PC-3 (cell line): Measurements from ENCODE around the gene CACHD1. TPM values are rescaled to one million over a fixed set of nuclear protein-coding genes. Genes with fewer than 3 reads are reported as not detected.

Source experiments
- ATAC-seq: fragments of 200-7000 bp; cut with Tn5 transposase; 2 replicates; pipeline ENCODE4 v1.9.1; 2020; ENCODE audit warnings: mild to moderate bottlenecking, moderate library complexity
- BruUV-seq: library from RNA; stranded (reverse); fragments of 400-500 nt; replicated peaks from 2 replicates; lab custom pipeline; 2021; lab: Mats Ljungman, UMichigan
- CTCF ChIA-PET: fragments of 300-600 bp; sonication (Branson Sonifier 250); formaldehyde crosslinking; loops from one replicate; lab custom pipeline; 2022; ENCODE audit warnings: antibody characterized with exemption; lab: Charles Lee
- POLR2A ChIA-PET: fragments of 300-600 bp; sonication (Branson Sonifier 250); formaldehyde crosslinking; loops from one replicate; lab custom pipeline; 2022; ENCODE audit warnings: antibody characterized with exemption; ENCODE audit not compliant: unreplicated experiment; lab: Charles Lee
- DNase-seq: peaks from one replicate; pipeline ENCODE4 v3.0.0-alpha.2; 2015
- H2AFZ ChIP-seq: fragments of 300-600 bp; sonication (generic); 2 replicates; pipeline ENCODE4 v1.6.0; 2016; ENCODE audit warnings: antibody characterized with exemption, low read length
- H3F3A ChIP-seq: fragments of 300-600 bp; sonication (generic); one replicate; pipeline ENCODE4 v1.6.0; 2017; ENCODE audit warnings: antibody characterized with exemption, low read length, control low read depth, mild to moderate bottlenecking; ENCODE audit not compliant: unreplicated experiment
- H3K27ac ChIP-seq: fragments of 300-600 bp; sonication (generic); 2 replicates; pipeline ENCODE4 v1.5.1; 2016; ENCODE audit warnings: mild to moderate bottlenecking, low read length
- H3K27me3 ChIP-seq: fragments of 300-600 bp; sonication (generic); 2 replicates; pipeline ENCODE4 v1.6.1; 2016; ENCODE audit warnings: low read length, mixed read lengths
- H3K36me3 ChIP-seq: fragments of 300-600 bp; sonication (generic); 2 replicates; pipeline ENCODE4 v1.6.1; 2016; ENCODE audit warnings: low read depth, mixed run types, low read length, mixed read lengths
- H3K4me1 ChIP-seq: fragments of 300-600 bp; sonication (generic); 2 replicates; pipeline ENCODE4 v1.5.1; 2016; ENCODE audit warnings: low read length; ENCODE audit not compliant: insufficient read depth
- H3K4me2 ChIP-seq: fragments of 300-600 bp; sonication (generic); 2 replicates; pipeline ENCODE4 v1.6.0; 2016; ENCODE audit warnings: low read length
- H3K4me3 ChIP-seq: fragments of 300-600 bp; sonication (generic); 2 replicates; pipeline ENCODE4 v1.5.1; 2016; ENCODE audit warnings: mild to moderate bottlenecking, low read length, mixed read lengths
- H3K79me2 ChIP-seq: fragments of 300-600 bp; sonication (generic); 2 replicates; pipeline ENCODE4 v1.6.1; 2017; ENCODE audit warnings: low read length, mixed read lengths
- H3K9ac ChIP-seq: fragments of 300-600 bp; sonication (generic); 2 replicates; pipeline ENCODE4 v1.6.0; 2016; ENCODE audit warnings: mild to moderate bottlenecking, low read length
- H3K9me2 ChIP-seq: fragments of 300-600 bp; sonication (generic); replicated peaks from 2 replicates; pipeline ENCODE4 v1.6.1; 2016; ENCODE audit warnings: mixed run types, low read length, mixed read lengths
- H3K9me3 ChIP-seq: fragments of 300-600 bp; sonication (generic); 2 replicates; pipeline ENCODE4 v1.6.1; 2016; ENCODE audit warnings: low read length, mixed read lengths
- H4K20me1 ChIP-seq: fragments of 300-600 bp; sonication (generic); 2 replicates; pipeline ENCODE4 v1.6.1; 2016; ENCODE audit warnings: low read length, mixed read lengths
- EZH2 ChIP-seq: fragments of 300-600 bp; sonication (generic); IDR thresholded peaks from one replicate; pipeline ENCODE4 v1.6.1; 2017; ENCODE audit warnings: antibody characterized with exemption, mild to moderate bottlenecking, low read length; ENCODE audit not compliant: unreplicated experiment
- EZH2phosphoT487 ChIP-seq: fragments of 300-600 bp; sonication (generic); IDR thresholded peaks from 2 replicates; pipeline ENCODE4 v1.6.1; 2018; ENCODE audit warnings: mild to moderate bottlenecking, antibody characterized with exemption, low read length, borderline replicate concordance
- intact Hi-C: fragments of 100-400 bp; cut with micrococcal nuclease; formaldehyde crosslinking; loops from 2 replicates; pipeline ENCODE4 v1.9.0; 2023
- total RNA-seq: library from RNA; depleted of rRNA; stranded (reverse); fragments of >200 nt; gene quantifications from 2 replicates; pipeline ENCODE4 v1.2.3, GENCODE V29; 2014
- TF ChIP-seq, protein P1 (sequence below): fragments of 300-600 bp; sonication (generic); conservative IDR thresholded peaks from 2 replicates; pipeline ENCODE4 v1.5.1; 2017; ENCODE audit warnings: antibody characterized with exemption, low read depth, mild to moderate bottlenecking, low read length

CACHD1 gene
- total RNA-seq, 1 experiment from 2014 or later: 6.6 TPM

DNA sequence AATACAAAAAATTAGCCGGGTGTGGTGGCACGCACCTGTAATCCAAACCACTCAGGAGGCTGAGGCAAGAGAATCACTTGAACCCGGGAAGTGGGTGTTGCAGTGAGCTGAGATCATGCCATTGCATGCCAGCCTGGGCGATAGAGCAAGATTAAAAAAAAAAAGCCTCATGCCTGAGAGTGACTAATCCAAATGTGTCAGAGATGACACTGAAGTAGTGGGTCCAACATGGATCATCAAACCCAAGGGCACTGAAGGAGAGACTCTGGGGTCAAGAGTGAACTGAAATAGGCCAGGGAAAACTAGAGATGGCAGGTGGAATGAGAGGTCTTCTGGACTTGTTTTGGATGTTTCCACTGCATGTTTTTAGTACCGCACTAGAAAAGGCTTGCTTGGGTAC, 10.2 kb upstream of the CACHD1 start:
- H3K27ac ChIP-seq: no peak overlapping the region
- H3K27me3 ChIP-seq: no peaks in the 10 kb centered on the region
- ChIA-PET CTCF (no interaction called here), POLR2A (no interaction called here)
- no peak overlapping the region for H3K4me3 ChIP-seq
- H3K4me2 ChIP-seq: no peak overlapping the region
- no peak for ATAC-seq
- TF ChIP-seq, protein P1, sequence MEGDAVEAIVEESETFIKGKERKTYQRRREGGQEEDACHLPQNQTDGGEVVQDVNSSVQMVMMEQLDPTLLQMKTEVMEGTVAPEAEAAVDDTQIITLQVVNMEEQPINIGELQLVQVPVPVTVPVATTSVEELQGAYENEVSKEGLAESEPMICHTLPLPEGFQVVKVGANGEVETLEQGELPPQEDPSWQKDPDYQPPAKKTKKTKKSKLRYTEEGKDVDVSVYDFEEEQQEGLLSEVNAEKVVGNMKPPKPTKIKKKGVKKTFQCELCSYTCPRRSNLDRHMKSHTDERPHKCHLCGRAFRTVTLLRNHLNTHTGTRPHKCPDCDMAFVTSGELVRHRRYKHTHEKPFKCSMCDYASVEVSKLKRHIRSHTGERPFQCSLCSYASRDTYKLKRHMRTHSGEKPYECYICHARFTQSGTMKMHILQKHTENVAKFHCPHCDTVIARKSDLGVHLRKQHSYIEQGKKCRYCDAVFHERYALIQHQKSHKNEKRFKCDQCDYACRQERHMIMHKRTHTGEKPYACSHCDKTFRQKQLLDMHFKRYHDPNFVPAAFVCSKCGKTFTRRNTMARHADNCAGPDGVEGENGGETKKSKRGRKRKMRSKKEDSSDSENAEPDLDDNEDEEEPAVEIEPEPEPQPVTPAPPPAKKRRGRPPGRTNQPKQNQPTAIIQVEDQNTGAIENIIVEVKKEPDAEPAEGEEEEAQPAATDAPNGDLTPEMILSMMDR: no peak
- TF ChIP-seq EZH2phosphoT487: no peak
- TF ChIP-seq EZH2: no peak
- no TSS peak for BruUV-seq
- no peaks in the 10 kb centered on the region for H3K36me3 ChIP-seq
- no peaks in the 10 kb centered on the region for H3K79me2 ChIP-seq
- intact Hi-C loops: no loop called here
- H3K9me3 ChIP-seq: no peaks in the 10 kb centered on the region
- H3K4me1 ChIP-seq: no peaks in the 10 kb centered on the region
- no peaks in the 10 kb centered on the region for H3F3A ChIP-seq
- H2AFZ ChIP-seq: no peak overlapping the region
- no peak overlapping the region for H3K9ac ChIP-seq
- no peaks in the 10 kb centered on the region for H4K20me1 ChIP-seq
- DNase-seq: no peak
- H3K9me2 ChIP-seq: no peaks in the 10 kb centered on the region

DNA sequence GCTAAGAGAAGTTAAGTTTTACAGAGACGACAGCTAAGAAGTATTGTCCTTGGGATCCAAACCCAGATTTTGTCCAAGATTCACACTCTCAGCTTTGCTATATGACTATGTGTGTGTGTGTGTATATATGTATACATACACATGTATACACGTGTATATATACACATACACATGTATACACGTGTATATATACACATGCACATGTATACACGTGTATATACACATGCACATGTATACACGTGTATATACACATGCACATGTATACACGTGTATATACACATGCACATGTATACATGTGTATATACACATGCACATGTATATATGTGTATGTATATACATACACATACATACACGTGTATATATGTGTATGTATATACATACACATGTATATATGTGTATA, 3.9 kb upstream of the CACHD1 start:
- DNase-seq (no peak), ATAC-seq (no peak)
- no peaks in the 10 kb centered on the region for H3K36me3 ChIP-seq
- H4K20me1 ChIP-seq: no peaks in the 10 kb centered on the region
- no peak overlapping the region for H2AFZ ChIP-seq
- H3F3A ChIP-seq: no peaks in the 10 kb centered on the region
- no peak overlapping the region for H3K4me2 ChIP-seq
- H3K9me2 ChIP-seq: no peaks in the 10 kb centered on the region
- POLR2A ChIA-PET: no interaction called here
- H3K9me3 ChIP-seq: no peaks in the 10 kb centered on the region
- H3K4me3 ChIP-seq: no peak overlapping the region
- H3K9ac ChIP-seq: no peak overlapping the region
- CTCF ChIA-PET: no interaction called here
- H3K4me1 ChIP-seq: peaks cover 9% of the 10 kb centered on the region
- TF ChIP-seq, protein P1: no peak
- TF ChIP-seq EZH2 (no peak), EZH2phosphoT487 (no peak)
- H3K27me3 ChIP-seq: no peaks in the 10 kb centered on the region
- intact Hi-C loops: no loop called here
- BruUV-seq: no TSS peak
- H3K79me2 ChIP-seq: peaks cover 4% of the 10 kb centered on the region
- no peak overlapping the region for H3K27ac ChIP-seq

DNA sequence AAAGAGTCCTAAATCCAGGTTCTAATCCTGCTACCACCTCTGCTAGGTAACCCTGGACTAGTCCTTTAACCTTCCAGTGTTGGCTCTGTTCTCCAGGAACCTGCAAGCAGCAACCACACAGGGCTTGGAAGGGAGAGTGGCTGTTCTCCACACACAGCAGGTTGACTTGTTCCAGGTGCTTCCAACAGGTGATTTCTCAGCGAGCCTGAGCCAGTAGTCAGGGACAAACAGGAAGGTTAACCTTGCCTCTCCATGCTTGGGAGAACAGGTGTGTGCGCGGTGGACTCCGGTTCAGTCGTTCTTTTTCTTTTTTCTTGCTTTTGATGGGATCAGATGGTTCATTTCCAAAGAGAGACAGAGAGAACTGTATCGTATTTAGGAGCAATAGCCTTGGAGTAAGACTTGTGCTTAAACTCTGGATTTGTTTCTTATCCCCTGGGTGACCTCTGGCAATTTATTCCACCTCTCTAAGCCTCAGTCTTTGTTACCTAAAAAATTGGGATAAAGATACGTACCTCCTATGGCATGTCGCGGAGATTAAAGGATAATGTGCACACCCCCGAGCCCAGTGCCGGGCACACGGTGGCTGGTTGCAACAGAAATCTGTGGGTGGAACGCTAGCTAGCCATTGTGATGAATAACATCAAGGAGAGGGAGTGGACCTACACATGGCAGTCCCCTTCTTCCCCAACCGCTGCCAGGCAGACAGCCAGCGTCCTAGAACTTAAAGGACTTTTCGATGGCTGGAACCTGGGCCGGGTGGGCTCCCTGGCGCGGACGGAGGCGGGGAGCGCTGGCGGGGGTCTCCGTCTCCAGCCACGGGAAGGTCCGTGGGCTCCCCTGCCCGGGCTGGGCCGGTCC, 583 bp upstream of the CACHD1 start:
- peak; percentile 16 for ATAC-seq
- H3K27me3 ChIP-seq: no peaks in the 10 kb centered on the region
- H3K9me2 ChIP-seq: no peaks in the 10 kb centered on the region
- H2AFZ ChIP-seq: peak overlapping the region; percentile 92
- H3K79me2 ChIP-seq: peaks cover 19% of the 10 kb centered on the region
- peak overlapping the region; percentile 80 for H3K9ac ChIP-seq
- DNase-seq: no peak
- no peaks in the 10 kb centered on the region for H3K9me3 ChIP-seq
- TF ChIP-seq EZH2 (no peak), EZH2phosphoT487 (no peak)
- TF ChIP-seq, protein P1: no peak
- H4K20me1 ChIP-seq: 0 out of 2 replicates have a peak, but pooled peaks cover 3% of the 10 kb centered on the region
- H3K4me1 ChIP-seq: peaks cover 18% of the 10 kb centered on the region
- peak overlapping the region; percentile 87 for H3K4me2 ChIP-seq
- H3K27ac ChIP-seq: no peak overlapping the region
- H3F3A ChIP-seq: no peaks in the 10 kb centered on the region
- intact Hi-C loops: no loop called here
- no peaks in the 10 kb centered on the region for H3K36me3 ChIP-seq
- ChIA-PET POLR2A (no interaction called here), CTCF (no interaction called here)
- no TSS peak for BruUV-seq
- peak overlapping the region; percentile 89 for H3K4me3 ChIP-seq
